T-helper 9 cell (primary cell): Measurements from ENCODE around the gene TTC17.
"Not testable (repeated sequence)": the region's sequence is repeated elsewhere in the genome, so short reads cannot be mapped to it uniquely, and the experiment has no call there.

Experiments
- DNase-seq: peaks from one replicate; pipeline ENCODE4 v3.0.0-alpha.2; 2020

Gene TTC17

DNA sequence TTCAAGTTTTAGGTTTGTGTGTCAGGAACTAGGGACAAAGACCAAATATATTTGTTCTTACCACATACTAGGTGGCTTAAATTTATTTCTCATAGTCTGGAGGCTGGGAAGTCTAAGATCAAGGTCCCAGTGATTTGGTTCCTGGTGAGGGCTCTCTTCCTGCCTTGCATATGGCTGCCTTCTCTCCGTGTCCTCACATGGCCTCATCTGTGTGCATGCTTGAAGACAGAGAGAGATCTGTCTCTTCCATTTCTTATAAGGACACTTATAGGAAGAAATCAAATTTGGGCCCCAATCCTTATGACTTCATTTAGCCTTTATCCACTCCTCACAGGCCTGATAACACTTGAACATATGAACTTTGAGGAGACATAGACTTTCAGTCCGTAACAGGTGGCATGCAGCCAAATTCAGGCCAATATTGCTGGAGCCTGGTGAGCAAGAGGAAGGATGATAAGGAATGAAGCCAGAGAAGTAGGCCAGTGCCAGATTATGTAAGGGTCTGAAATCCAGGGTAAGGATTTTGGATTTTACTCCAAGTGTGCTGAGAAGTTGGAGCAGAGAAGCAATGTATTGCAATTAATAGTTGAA, 35.1 kb downstream of the TTC17 start:
- no peak for DNase-seq

DNA sequence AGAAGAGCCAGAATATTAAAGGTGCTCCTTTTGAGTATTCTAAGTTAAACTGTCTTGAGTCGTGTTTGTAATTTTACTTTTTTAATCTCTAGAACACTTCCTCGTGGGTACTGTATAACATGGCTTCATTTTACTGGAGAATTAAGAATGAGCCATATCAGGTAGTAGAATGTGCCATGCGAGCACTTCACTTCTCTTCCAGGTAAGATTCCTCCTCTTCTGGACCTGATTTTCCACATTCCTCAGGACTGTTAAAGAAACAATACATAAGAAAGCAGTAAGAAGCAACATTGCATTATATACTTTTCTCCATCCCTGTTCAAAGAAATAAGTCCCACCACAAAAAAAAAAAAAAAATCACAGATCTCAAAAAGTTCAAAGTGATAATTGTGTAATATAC, 37.9 kb downstream of the TTC17 start:
- DNase-seq, result no peak

DNA sequence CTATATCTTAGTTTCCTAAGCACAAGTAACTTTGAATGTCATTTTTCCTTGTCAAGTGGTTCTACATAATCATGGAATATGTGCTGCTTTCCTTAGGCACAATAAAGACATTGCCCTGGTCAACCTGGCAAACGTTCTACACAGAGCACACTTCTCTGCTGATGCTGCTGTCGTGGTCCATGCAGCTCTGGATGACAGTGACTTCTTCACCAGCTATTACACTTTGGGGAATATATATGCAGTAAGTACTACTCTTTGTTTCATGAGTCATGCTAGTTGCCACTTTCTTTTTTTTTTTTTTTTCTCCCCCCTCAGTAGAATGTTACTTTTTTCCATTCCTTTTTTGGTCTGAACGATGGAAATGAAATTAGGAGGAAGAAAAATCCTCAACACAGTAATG, 38.5 kb downstream of the TTC17 start:
- no peak for DNase-seq

DNA sequence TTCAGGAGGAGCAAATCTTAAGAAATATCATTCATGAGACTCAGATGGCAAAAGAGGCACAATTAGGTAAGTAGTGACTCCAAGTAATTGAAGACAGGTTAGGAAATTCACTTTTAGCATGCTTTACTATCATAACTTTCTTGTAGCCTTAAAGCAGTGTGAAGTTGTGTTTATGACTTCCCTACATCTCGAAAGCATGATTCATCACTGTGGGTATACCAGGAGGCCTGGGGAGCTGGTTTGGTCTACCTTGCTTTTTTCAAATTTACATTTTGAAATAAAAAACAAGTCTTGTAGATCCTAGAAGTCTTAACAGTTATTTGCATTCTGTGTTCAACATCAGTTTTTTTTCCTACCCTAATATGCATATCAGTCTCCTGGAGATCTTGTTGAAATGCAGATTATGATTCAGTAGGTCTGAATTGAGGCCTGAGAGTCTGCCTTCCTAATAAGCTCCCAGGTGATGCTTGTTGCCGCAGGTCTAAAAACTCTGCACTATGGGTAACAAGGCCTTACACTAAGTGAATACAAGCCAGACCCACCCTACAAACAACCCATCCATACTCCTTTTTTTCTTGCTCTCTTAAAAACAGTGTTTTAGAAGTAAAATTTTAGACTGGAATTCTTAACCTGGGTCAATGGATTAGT, 41.4 kb downstream of the TTC17 start:
- no peak for DNase-seq

DNA sequence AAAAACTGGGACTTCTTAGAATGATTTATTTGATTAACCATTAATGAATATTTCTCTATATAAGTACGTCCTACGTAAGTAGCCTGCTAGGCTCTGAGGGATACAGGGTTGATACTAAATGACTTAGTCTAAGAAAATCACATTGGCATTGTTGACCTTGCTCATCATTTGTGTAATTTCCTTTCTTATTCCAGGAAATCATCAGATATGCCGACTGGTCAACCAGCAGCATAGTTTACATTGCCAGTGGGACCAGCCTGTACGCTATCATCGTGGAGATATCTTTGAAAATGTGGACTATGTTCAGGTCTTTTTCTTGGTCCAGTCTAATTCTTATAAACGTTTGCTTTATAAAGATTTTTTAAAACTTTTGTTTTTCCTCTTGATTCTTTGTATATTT, 42.5 kb downstream of the TTC17 start:
- no peak for DNase-seq

DNA sequence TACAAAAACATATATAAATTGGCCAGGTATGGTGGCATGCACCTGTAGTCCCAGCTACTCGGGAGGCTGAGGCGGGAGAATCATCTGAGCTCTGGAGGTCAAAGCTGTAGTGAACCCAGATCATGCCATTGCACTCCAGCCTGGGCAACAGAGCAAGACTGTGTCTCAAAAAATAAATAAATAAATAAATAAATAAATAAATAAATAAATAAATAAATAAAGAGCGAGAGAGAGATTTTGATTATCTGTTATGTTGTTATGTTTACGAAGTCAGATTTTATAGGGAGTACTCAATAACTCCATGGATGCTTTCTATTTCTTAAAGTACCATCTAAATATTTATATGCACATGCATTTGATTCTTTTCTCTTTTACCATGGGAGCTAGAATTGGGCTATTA, 43.1 kb downstream of the TTC17 start:
- DNase-seq, result not testable (repeated sequence)

DNA sequence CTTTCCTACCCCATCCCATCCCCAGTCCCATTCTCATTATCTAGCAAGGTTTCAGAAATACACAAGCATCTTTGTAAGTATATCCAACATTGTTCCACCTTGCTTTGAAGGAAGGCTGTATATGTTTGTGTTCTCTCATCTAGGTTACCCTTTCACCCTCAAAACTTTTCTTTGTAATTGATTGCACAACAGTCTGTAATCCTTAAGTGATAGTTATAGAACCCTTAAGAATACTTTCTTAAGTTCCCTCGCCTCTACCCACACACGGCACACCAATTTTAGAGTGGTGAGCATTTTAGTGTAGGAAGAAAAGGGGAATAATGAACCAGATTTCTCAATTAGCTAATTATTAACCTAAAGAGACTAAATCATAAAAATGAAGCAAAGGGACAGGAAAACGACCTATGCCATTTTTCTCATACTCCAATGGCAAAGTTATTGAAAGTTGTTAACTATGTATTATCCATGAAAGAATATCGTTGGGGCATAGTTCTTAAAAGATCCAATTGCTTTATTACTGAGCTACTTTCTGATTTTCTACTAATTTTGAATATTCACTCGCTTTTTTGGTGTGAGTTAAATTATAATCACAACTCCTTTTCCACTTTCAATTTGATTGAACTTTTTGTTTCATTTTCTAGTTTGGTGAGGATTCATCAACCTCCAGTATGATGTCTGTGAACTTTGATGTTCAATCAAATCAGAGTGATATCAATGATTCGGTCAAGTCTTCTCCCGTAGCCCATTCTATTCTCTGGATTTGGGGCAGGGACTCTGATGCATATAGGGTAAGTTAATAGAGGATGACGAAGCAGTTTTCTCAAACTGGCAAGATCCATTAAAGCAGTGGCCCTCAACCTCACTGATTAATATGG, 44.9 kb downstream of the TTC17 start:
- no peak for DNase-seq

DNA sequence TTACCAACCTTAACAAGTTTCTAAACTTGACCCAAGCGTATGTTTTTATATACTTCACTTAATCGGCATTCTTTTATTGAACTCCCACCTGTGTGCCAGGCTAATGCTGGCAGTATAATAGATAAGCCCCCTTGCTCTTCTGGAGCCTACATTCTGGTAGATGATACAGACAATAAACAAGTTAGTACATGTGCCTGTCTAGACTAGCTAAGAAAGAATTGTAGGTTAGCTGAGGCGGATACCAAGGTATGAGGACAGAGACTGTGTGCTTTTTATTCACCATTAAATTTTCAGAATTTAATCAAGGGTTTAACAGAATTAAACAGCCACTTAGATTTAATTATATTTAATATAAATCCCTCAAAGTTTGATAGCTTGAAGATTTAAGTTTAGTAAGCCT, 45.7 kb downstream of the TTC17 start:
- DNase-seq, result no peak

DNA sequence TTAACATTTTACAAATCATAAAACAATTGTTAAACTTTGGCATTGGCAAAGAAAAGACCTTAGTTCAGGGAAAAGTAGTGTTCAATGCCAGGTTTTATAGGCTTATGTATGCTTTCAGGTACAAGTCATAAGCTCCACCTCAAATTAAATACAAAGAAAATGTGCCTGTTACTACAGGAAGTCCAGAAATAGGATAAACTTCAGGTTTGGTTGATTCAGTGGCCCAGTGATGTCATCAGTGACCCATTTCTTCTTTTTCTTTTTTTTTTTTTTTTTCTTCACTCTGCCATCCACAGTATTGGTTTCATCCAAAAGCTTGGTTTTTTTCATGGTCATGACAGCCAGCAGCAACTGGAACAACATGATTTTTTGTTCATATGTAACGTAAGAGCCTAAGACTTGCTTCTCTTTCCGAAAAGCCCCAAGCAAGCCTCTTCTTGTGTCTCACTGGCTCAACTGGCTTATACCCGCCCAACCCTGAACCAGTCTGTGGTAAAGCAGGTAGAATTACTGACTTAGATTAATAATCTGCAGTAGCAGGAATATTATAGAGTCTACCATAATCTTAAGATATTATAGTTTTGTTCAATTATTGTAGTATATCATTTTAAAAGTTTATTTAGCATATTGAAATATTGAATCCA, 46.2 kb downstream of the TTC17 start:
- DNase-seq, result no peak

DNA sequence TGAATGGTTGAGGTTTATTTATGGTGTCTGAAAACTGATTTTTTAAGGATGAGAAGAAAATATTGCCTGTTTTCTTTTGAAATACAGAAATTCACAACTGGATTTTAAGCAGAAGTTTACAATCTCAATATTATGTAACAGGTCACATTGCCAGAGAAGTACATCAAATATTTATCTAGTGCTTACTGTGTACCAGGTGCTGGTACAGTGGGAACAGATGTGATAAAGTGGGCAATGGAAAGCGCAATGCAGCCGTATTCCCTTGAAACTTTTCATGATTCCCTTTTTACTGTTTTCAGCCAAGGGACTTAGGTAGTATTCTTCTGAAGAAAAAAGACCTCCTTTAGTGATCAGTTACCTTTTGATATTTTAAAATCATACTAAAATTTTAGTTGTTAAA, 49.6 kb downstream of the TTC17 start:
- no peak for DNase-seq

DNA sequence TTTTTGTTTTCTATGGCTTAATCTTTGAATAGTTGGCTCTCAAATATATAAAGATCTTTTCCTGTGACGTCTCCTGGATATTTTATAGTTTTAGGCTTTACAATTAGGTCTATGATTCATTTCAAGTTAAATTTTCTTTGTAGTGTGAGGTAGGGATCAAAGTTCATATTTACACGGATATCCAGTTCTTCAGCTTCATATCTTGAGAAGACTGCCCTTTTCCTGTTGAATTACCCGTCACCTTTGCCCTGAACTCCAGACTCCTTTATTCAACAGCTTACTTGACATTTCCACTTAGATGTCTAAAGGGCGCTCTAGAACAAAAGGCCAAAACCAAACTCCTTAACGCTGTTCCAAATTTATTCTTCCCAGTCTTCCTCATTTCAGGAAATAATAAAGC, 51.7 kb downstream of the TTC17 start:
- DNase-seq, result no peak

DNA sequence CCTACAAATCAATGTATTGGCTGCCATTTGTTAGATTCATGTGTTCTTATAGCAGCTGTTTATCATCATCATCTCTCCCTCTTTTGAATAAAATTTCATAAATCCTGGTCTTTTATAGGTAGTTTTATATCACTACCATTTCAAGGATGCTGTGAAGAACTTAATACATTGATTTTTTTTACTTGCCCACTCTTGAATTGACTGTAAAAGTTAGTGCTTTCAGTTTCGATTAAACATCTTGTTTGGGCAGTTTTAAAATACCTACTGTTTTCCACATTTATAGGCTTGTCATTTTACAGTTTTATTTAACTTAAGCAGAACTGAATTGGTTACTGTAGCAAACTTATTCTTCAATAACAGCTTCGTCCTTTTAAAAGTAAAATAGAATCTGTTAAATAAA, 59.5 kb downstream of the TTC17 start:
- DNase-seq, result no peak

DNA sequence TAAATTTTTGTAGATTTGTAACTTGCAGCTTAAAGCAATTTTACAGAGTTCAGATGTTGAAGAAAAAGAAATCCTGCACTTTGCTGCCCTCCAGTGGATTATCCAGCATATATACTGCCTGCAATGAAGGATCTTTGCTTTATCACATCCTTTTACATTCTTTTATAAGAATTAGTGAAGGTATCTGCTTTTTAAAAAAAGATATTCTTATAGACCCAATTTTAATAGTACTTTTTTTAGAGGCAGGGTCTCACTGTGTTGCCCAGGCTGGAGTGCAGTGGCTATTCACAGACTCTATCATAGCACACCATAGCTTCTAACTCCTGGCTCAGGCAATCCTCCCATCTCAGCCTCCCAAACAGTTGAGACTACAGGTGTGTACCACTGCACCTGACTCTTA, 60.7 kb downstream of the TTC17 start:
- DNase-seq, result no peak

DNA sequence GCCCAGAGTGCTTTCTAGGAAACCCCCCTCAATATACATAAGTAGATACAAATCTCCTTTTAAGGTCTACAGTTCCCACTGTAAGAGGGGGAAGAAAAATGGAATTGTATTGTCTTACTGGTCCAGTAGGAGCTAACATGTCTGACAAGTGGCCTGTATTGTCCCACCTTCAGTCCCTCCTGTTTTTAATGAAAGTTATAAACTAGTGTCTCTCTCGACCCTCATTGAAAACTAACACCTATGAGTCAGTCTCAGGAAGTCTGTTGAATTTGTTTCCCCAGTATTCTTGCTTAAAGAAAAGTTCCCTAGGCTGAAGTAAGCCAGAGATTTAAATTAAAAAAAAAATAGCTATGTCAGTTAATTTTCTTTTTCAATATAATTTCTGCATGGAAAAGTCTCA, 69.3 kb downstream of the TTC17 start:
- DNase-seq, result no peak

DNA sequence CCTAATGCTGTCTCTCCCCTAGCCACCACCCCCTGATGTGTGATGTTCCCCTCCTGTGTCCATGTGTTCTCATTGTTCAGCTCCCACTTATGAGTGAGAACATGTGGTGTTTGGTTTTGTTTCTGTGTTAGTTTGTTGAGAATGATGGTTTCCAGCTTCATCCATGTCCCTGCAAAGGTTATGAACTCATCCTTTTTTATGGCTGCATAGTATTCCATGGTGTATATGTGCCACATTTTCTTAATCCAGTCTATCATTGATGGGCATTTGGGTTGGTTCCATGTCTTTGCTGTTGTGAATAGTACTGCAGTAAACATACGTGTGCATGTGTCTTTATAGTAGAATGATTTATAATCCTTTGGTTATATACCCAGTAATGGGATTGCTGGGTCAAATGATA, 72.2 kb downstream of the TTC17 start:
- not testable (repeated sequence) for DNase-seq

DNA sequence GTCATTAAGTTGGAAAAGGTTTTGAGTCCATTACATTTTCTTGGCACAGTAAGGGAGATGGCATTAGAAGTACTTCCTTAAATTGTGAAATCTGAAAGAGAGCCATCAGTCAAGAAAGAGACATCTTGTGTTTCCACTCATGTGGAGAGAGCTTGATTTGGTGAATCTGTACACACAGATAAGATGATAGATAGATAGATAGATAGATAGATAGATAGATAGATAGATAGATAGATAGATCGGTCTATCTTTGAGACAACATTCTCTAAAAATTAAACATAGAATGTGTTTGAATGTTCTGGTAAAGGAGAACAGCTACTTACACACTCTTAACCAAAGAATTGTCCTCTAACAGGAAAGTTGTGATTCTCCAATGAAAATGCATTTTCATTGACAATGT, 76.2 kb downstream of the TTC17 start:
- no peak for DNase-seq

DNA sequence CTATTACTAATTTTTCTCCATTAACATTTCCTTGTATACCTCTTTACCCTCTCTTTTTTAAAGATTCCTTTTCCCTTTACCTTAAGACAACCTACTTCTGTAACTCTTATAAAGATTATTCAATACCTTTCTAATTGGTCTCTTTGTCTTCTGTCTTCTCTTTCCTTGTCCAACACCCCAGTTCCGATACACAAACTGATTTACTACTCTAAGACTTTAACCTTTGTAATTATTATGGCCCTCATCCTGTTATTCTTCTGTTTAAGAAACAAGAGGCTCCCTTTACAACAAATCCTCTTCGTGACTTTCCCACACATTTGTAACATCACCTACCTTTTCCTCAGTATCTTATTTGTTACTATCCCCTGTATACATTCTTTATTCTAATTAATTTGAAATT, 81.8 kb downstream of the TTC17 start:
- DNase-seq, result no peak

DNA sequence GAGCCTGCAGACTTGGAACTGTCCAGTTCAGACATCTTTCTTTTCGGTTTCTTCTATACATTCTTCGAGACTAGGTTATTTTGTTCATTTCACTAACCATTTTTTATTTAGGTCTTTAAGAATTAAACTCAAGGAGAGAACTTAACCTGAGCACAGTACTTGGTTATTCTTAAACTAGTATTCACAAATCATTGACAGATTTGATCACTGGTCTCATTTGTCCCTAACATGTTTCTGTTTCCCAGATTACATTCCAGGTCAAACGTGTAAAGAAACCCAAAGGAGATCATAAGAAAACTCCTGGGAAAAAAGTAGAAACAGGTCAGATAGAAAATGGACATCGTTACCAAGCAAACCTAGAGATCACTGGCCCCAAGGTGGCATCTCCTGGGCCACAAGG, 85.1 kb downstream of the TTC17 start:
- DNase-seq, result no peak

DNA sequence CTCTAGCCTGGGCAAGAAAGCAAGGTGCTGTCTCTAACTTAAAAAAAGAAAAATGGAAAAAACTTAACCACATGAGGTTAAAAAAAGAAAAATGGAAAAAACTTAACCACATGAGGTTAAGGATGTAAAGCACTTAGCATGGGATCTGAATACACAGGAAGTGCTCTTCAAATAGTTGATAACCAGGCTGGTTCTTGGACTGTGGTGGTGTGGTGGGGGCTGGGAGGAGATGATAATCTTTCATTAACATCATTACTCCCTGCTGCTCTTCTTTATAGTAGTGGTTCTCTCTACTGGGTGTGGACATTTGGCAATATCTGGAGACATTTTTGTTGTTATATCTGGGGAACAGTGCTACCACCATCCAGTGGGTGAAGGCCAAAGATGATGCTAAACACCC, 88.4 kb downstream of the TTC17 start:
- no peak for DNase-seq

DNA sequence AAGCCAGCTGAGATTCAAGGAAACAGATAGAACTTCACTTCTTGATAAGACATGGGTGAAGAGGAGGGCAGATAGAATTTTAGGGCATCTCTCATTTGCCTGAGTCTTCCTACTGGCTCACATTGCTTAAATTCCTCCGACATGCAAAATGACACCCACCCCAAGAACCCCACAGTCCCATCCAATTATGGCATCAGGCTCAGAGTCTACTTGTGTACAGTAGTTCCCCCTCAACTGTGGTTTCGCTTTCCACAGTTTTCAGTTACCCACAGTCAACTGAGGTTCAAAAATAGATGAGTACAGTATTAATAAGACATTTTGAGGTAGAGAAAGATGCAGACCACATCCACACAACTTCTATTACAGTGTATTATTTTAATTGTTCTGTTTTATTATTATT, 99.8 kb downstream of the TTC17 start:
- DNase-seq, result no peak

DNA sequence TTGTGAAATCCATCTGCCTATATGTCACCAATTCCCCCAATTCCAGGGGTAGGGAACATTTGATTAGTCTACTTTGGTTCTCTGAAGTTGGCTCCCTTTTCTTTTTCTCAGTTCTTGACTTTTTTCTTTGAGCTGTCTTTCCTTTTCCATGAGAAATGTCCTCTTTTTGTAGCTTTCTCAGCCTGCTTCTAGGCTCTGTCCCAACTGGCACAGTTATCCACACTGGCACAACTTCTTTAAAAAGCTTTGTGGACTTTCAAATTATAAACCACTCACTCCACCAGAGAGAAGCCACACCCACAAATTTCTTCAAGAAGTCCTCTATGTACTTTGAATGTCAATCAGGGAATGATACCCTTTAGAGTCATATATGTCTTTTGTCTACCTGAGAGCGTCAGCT, 100.5 kb downstream of the TTC17 start:
- DNase-seq, result no peak

DNA sequence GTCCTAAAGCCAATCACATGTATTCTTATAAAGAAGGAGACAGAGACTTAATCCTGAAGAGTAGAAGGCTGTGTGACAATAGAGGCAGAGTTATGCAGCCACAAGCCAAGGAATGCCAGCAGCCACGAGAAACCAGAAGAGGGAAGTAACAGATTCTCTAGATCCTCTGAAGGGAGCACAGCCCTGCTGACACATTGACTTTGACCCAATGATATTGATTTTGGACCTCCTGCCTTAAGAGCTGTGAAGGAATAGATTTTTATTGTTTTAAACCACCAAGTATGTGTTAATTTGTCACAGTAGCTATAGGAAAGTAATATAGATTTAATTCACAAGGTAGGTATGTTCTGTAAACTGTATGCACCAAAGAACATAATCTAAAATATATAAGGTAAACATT, 103.6 kb downstream of the TTC17 start:
- no peak for DNase-seq

DNA sequence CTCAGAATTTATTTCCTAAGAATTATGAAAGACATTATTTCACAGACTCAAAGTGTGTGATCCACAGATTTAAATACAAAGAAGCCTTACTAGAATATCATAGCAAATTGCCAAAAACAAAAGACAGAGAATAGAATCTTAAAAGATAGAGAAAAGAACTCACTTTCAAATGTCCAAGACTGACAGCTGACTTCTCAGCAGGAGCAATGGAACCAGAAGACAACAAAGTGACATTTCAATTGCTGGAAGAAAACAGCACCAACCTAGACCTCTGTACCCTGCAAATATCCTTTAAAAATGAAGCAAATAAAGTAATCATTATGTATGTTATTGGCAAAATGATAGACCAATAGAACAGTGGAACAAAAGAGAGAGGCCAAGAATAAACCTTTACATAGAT, 109.2 kb downstream of the TTC17 start:
- no peak for DNase-seq

DNA sequence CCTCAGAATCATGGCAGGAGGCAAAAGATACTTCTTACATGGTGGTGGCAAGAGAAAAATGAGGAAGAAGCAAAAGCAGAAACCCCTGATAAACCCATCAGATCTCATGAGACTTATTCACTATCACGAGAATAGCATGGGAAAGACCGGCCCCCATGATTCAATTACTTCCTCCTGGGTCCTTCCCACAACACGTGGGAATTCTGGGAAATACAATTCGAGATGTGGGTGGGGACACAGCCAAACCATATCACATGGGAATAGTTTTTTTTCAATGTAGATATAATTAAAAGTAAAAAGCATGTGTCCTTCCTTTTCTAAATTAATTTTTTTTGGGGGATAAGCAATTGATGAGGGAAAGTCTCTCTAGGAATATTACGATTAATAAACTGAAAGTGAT, 118.8 kb downstream of the TTC17 start:
- DNase-seq, result not testable (repeated sequence)
